Ovary (tissue), 10 donors: Measurements from ENCODE around the gene CAMKK2. TPM values are rescaled to one million over a fixed set of nuclear protein-coding genes. Genes with fewer than 3 reads are reported as not detected.
A peak's percentile ranks its signal among the peaks of the same experiment; 100 is the strongest.

Experiments used
- DNase-seq, 5 donors: peaks; one replicate each; pipeline ENCODE4 v3.0.0-alpha.2; 2019 to 2020
- H3K27ac ChIP-seq, 2 donors: fragments of 200-600 bp; one replicate each; pipeline versions ENCODE4 v1.5.1 to v1.8.0; 2019 to 2022
- H3K27me3 ChIP-seq: fragments of 200-600 bp; one replicate; pipeline ENCODE4 v1.8.0; 2022
- H3K36me3 ChIP-seq: fragments of 200-600 bp; sonication (generic); one replicate; pipeline ENCODE4 v1.5.1; 2019
- H3K4me1 ChIP-seq: one replicate; pipeline ENCODE4 v1.8.1; 2013; ENCODE audit warnings: mild to moderate bottlenecking, moderate library complexity; ENCODE audit not compliant: insufficient read depth
- H3K4me3 ChIP-seq: fragments of 200-600 bp; sonication (generic); one replicate; pipeline ENCODE4 v1.5.1; 2017
- H3K9me3 ChIP-seq, 2 donors: fragments of 200-600 bp in 1 of 2; sonication (generic) in 1 of 2; one replicate each; pipeline versions ENCODE4 v1.5.1 to v1.8.1; 2013 to 2019; ENCODE audit warnings: mild to moderate bottlenecking in 1 of 2, moderate library complexity in 1 of 2
- CTCF ChIP-seq, 3 donors: fragments of 450-650 bp in 2 of 3; fragments of 200-600 bp in 1 of 3; IDR thresholded peaks; one replicate each; pipeline versions ENCODE4 v1.5.1 to v1.8.0; 2016 to 2022; ENCODE audit warnings: antibody characterized with exemption in 3 of 3, mild to moderate bottlenecking in 1 of 3
- EP300 ChIP-seq: sonication (generic); formaldehyde crosslinking; IDR thresholded peaks from one replicate; pipeline ENCODE4 v1.6.1; 2017; ENCODE audit warnings: antibody characterized with exemption
- POLR2A ChIP-seq: fragments of 450-650 bp; IDR thresholded peaks from one replicate; pipeline ENCODE4 v1.6.1; 2017; ENCODE audit warnings: antibody characterized with exemption, mild to moderate bottlenecking, moderate library complexity
- WGBS, 3 donors: extraction: QIAGEN DNeasy Blood & Tissue Kit in 1 of 3; methylation state at CpG; one replicate each; pipeline versions ENCODE4 v1.1.5 to v1.1.7; 2013 to 2017; 5-methylcytosine and 5-hydroxymethylcytosine counted together
- intact Hi-C, 4 donors: fragments of 100-400 bp; cut with DNase I; formaldehyde crosslinking; loops; one replicate each; pipeline versions ENCODE4 v1.11.0 to v1.15.1; 2022 to 2023
- long read RNA-seq, 3 donors: library from polyadenylated mRNA in 2 of 3; unstranded in 2 of 3; transcript quantifications; one replicate each; pipeline ENCODE4 v2.0.0 and lab custom pipeline, GENCODE V29; 2021 to 2026
- polyA plus RNA-seq, 2 donors: library from polyadenylated mRNA; stranded (reverse); fragments of 200-250 nt in 1 of 2; fragments of 350-450 nt in 1 of 2; fragmentation: Illumina TruSeq in 1 of 2; extraction: RNeasy Lipid Tissue Mini Kit (QIAGEN cat#74804) in 1 of 2; gene quantifications; one replicate each; pipeline ENCODE4 v1.2.3, GENCODE V29; 2013 to 2014
- total RNA-seq, 7 donors: library from RNA; depleted of rRNA in 2 of 7; stranded (reverse); fragments of >200 nt in 2 of 7; fragmentation: NEBNext Ultra II Directional in 3 of 7; extraction: Animal tissue kit (Norgen Biotek cat#: 25700) in 3 of 7; gene quantifications; one replicate each; pipeline versions ENCODE4 v1.1.0 to v1.2.4, GENCODE V29; 2016 to 2023
- donor health status: DM: no; HTN: no; CAD: no; lungs with moderate emphysema.
- donor health status: DM: no; HTN: no; CAD: no.
- donor health status: Bipolar disorder and iron deficiency.
- donor health status: DM: yes; HTN: yes; CAD: no.
- donor health status: DM: no; HTN: no; CAD: no.
- donor health status: DM: yes; HTN: yes; CAD: no.

The CAMKK2 gene
- total RNA-seq (10 to 100 TPM; 19.0 to 44.6 (median 38.6) TPM), polyA plus RNA-seq (10 to 100 TPM; 23.2 to 38.0 TPM)
- long read RNA-seq, donor 1, full-length matches to known transcripts, result 68 of 178 reads
- long read RNA-seq, donor 1, partial matches to known transcripts, result 33 of 178 reads
- long read RNA-seq, donor 1, other reads (novel, unspliced or antisense), result 77 of 178 reads
- long read RNA-seq, donor 2, result 0 reads
- long read RNA-seq, donor 3, transcript CAMKK2-208 (16 exons, 2,006 nt), result major isoform, 17 of 75 reads
- long read RNA-seq, donor 3, transcript CAMKK2-207 (17 exons, 2,116 nt), result minor isoform, 9 of 75 reads
- long read RNA-seq, donor 3, partial matches to known transcripts, result 28 of 75 reads
- long read RNA-seq, donor 3, other reads (novel, unspliced or antisense), result 21 of 75 reads

- WGBS, 3 donors, result 1% methylated on average over 69 to 97 of the region's 104 CpGs
- intact Hi-C loops, result no loop called here
- TF ChIP-seq EP300, result no peak
- TF ChIP-seq POLR2A, result peak; percentile 47
- TF ChIP-seq CTCF (IDR thresholded peaks at IDR 0.05), result peak in 2 of 3 donors; percentile 26 to 30
Observed at GRCh38 chr12:121296618-121297434, at the start of gene CAMKK2. Gene CAMKK2 (minus strand): TSS chr12:121296709. CDS start chr12:121274526, 22,183 bp downstream.

GRCh38 chr12:121345151-121345815 lies 48.8 kb upstream of the CAMKK2 start:
- intact Hi-C loops, result no loop called here
- Histone ChIP-seq H3K4me3 (no peak overlapping the region), H3K27me3 (no peaks in the 10 kb centered on the region), H3K27ac (no peak overlapping the region), H3K4me1 (no peaks in the 10 kb centered on the region), H3K9me3 (no peaks in the 10 kb centered on the region), H3K36me3 (no peaks in the 10 kb centered on the region)
- no peak for TF ChIP-seq CTCF (IDR thresholded peaks at IDR 0.05)
- no peak for DNase-seq
- 80 to 86% (median 81%) methylated on average over 4 of the region's 4 CpGs for WGBS, 3 donors

More at GRCh38 chr12:121296618-121297434, at the start of gene CAMKK2:
- H3K27me3 ChIP-seq, result no peaks in the 10 kb centered on the region
- H3K27ac ChIP-seq, result peak within 1 kb of the TSS; percentile 89 to 90
- peaks cover 8% of the 10 kb centered on the region for H3K4me1 ChIP-seq
- H3K4me3 ChIP-seq, result peak within 1 kb of the TSS; percentile 85
- no peaks in the 10 kb centered on the region for H3K9me3 ChIP-seq
- no peaks in the 10 kb centered on the region for H3K36me3 ChIP-seq
- peak; percentile 81 to 90 (median 84) for DNase-seq

- H3K4me1 ChIP-seq, result no peaks in the 10 kb centered on the region
- no peak for DNase-seq
- no peaks in the 10 kb centered on the region for H3K36me3 ChIP-seq
- H3K27me3 ChIP-seq, result no peaks in the 10 kb centered on the region
- H3K9me3 ChIP-seq, result no peaks in the 10 kb centered on the region
- intact Hi-C loops, result no loop called here
- TF ChIP-seq CTCF (IDR thresholded peaks at IDR 0.05), result no peak
- TF ChIP-seq POLR2A, result no peak
- TF ChIP-seq EP300, result no peak
- H3K27ac ChIP-seq, result no peak overlapping the region
- 77 to 85% (median 80%) methylated on average over 3 of the region's 3 CpGs for WGBS, 3 donors
- H3K4me3 ChIP-seq, result no peak overlapping the region
Observed at GRCh38 chr12:121344506-121344905, 48.0 kb upstream of the CAMKK2 start.

GRCh38 chr12:121337416-121337815 lies 40.9 kb upstream of the CAMKK2 start:
- no peaks in the 10 kb centered on the region for H3K27me3 ChIP-seq
- intact Hi-C loops, result loop anchor here in 2 of 4 donors (5.0 to 10.0 kb wide), 2 partner anchors 107 to 1080 kb away; no protein-coding TSS in a partner anchor
- no peak overlapping the region for H3K27ac ChIP-seq
- DNase-seq, result no peak
- TF ChIP-seq POLR2A (no peak), CTCF (IDR thresholded peaks at IDR 0.05) (no peak), EP300 (no peak)
- H3K4me3 ChIP-seq, result no peak overlapping the region
- no peaks in the 10 kb centered on the region for H3K9me3 ChIP-seq
- 96 to 99% (median 98%) methylated on average over 4 of the region's 4 CpGs for WGBS, 3 donors
- no peaks in the 10 kb centered on the region for H3K36me3 ChIP-seq
- H3K4me1 ChIP-seq, result no peaks in the 10 kb centered on the region
